Right cardiac atrium (tissue), 5 donors: Measurements from ENCODE around the gene FERMT2. TPM values are rescaled to one million over a fixed set of nuclear protein-coding genes. Genes with fewer than 3 reads are reported as not detected.

Experiments
- ATAC-seq, 2 donors: fragments of 200-7000 bp; cut with Tn5 transposase; one replicate each; pipeline versions ENCODE4 v1.8.0 to v1.9.1; 2020; ENCODE audit warnings: moderate library complexity in 2 of 2, mild to moderate bottlenecking in 1 of 2
- DNase-seq, 3 donors: peaks; one replicate each; pipeline ENCODE4 v3.0.0-alpha.2; 2020
- H3K27ac ChIP-seq: one replicate; pipeline ENCODE4 v1.5.1; 2013; ENCODE audit warnings: mild to moderate bottlenecking, low read length, control low read depth, moderate library complexity
- H3K27me3 ChIP-seq: one replicate; pipeline ENCODE4 v1.6.1; 2013; ENCODE audit not compliant: control insufficient read depth, insufficient read depth
- H3K4me1 ChIP-seq: one replicate; pipeline ENCODE4 v1.6.1; 2013; ENCODE audit warnings: low read length; ENCODE audit not compliant: control insufficient read depth, insufficient read depth
- H3K4me3 ChIP-seq: one replicate; pipeline ENCODE4 v1.5.1; 2013; ENCODE audit warnings: low read length, control low read depth
- H3K9me3 ChIP-seq: one replicate; pipeline ENCODE4 v1.6.1; 2013; ENCODE audit warnings: low read length; ENCODE audit not compliant: control insufficient read depth
- WGBS: extraction: QIAGEN DNeasy Blood & Tissue Kit; methylation state at CpG from one replicate; pipeline ENCODE4 v1.1.7; 2013; 5-methylcytosine and 5-hydroxymethylcytosine counted together
- intact Hi-C, 4 donors: fragments of 100-400 bp; cut with DNase I; formaldehyde crosslinking; loops; one replicate each; pipeline versions ENCODE4 v1.11.0 to v1.14.0; 2022 to 2023
- polyA plus RNA-seq: library from polyadenylated mRNA; stranded (reverse); fragments of 200-250 nt; gene quantifications from one replicate; pipeline ENCODE4 v1.2.3, GENCODE V29; 2013
- total RNA-seq, 4 donors: library from RNA; stranded (reverse); fragmentation: NEBNext Ultra II Directional; extraction: Animal tissue kit (Norgen Biotek cat#: 25700); gene quantifications; one replicate each; pipeline ENCODE4 v1.2.1, GENCODE V29; 2021
- donor health status: healthy with polysubstance abuse.
- donor health status: DM: no; HTN: yes; CAD: no.
- donor health status: DM: no; HTN: no; CAD: no.
- donor health status: DM: no; HTN: yes; CAD: no; lungs with severe emphysema.
- donor health status: DM: yes; HTN: yes; CAD: no.

FERMT2 gene
- total and polyA plus RNA-seq, 5 donors, result 48.8 to 180 (median 111) TPM

GRCh38 chr14:52824462-52824861 is 126.4 kb downstream of the FERMT2 start:
- Histone ChIP-seq H3K27ac (no peak overlapping the region), H3K4me3 (no peak overlapping the region), H3K9me3 (no peaks in the 10 kb centered on the region), H3K27me3 (no peaks in the 10 kb centered on the region), H3K4me1 (no peaks in the 10 kb centered on the region)
- no peak for ATAC-seq
- WGBS, result 43% methylated on average over 4 of the region's 4 CpGs
- intact Hi-C loops, result loop anchor here (2.0 to 10.0 kb wide), 6 partner anchors 136 to 480 kb away; no protein-coding TSS in a partner anchor
- DNase-seq, result no peak

- 76% methylated on average over 7 of the region's 7 CpGs for WGBS
Measured at GRCh38 chr14:52821805-52822250, 129.0 kb downstream of the FERMT2 start.

DNA sequence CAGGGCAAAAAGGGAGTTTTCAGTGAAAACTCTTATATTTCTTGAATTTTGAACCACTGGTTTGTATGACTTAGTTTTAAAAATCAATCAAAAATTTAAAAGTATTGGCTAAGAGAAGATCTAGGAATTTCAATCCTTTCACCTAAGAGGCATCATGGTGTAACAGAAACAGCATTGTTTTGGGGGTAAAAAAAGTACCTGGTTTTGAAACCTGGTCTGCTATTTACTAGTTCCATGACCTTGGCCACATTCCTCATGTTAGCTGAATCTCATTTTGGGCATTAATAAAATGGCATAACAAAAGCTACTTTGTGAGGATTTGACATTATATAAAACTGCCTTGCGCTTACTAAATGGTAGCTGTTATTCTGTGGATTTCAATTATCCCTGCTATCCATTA is 142.7 kb downstream of the FERMT2 start:
- ATAC-seq, result no peak
- no peaks in the 10 kb centered on the region for H3K27me3 ChIP-seq

More at GRCh38 chr14:52821805-52822250, 129.0 kb downstream of the FERMT2 start:
- H3K9me3 ChIP-seq, result no peaks in the 10 kb centered on the region
- no peak overlapping the region for H3K4me3 ChIP-seq
- H3K27ac ChIP-seq, result no peak overlapping the region
- intact Hi-C loops, result loop anchor here (5.0 to 10.0 kb wide), 5 partner anchors 140 to 483 kb away; no protein-coding TSS in a partner anchor
- ATAC-seq (no peak), DNase-seq (no peak)
- no peaks in the 10 kb centered on the region for H3K4me1 ChIP-seq
- H3K27me3 ChIP-seq, result no peaks in the 10 kb centered on the region

More for the DNA sequence above, 142.7 kb downstream of the FERMT2 start:
- Histone ChIP-seq H3K4me3 (no peak overlapping the region), H3K9me3 (no peaks in the 10 kb centered on the region), H3K27ac (no peak overlapping the region), H3K4me1 (no peaks in the 10 kb centered on the region)
- no peak for DNase-seq
- WGBS, result 92% methylated on average over 1 of the region's 1 CpG
- intact Hi-C loops, result no loop called here

Other genes starting within 250 kb of the FERMT2 start
- gene PSMC6, start 243.8 kb downstream of the FERMT2 start, total RNA-seq, result 10 to 100 TPM; 66.9 to 79.2 (median 77.2) TPM
- gene PSMC6, start 243.8 kb downstream of the FERMT2 start, polyA plus RNA-seq, result 84.8 TPM
- 10 to 100 TPM; 12.7 to 13.6 (median 12.9) TPM for gene STYX, start 220.9 kb downstream of the FERMT2 start, total RNA-seq
- gene STYX, start 220.9 kb downstream of the FERMT2 start, polyA plus RNA-seq, result 6.6 TPM
- 10 to 100 TPM in 1 of 4 donors, 1 to 10 TPM in 3; 7.4 to 15.2 (median 8.3) TPM for gene GNPNAT1, start 159.4 kb downstream of the FERMT2 start, total RNA-seq
- 5.0 TPM for gene GNPNAT1, start 159.4 kb downstream of the FERMT2 start, polyA plus RNA-seq
- gene DDHD1, start 202.3 kb upstream of the FERMT2 start, total RNA-seq, result 10 to 100 TPM in 1 of 4 donors, 1 to 10 TPM in 3; 9.5 to 10.8 (median 9.6) TPM
- gene DDHD1, start 202.3 kb upstream of the FERMT2 start, polyA plus RNA-seq, result 3.8 TPM